Right lobe of liver (tissue), 4 donors: ENCODE data around the gene ANXA2.

Experiments
- POLR2A ChIP-seq: fragments of 450-650 bp; IDR thresholded peaks from one replicate; pipeline ENCODE4 v1.6.1; 2017; ENCODE audit warnings: antibody characterized with exemption, mild to moderate bottlenecking
- TF ChIP-seq, protein P1 (sequence below), 4 donors: fragments of 200-600 bp in 3 of 4; fragments of 450-650 bp in 1 of 4; IDR thresholded peaks; one replicate each; pipeline versions ENCODE4 v1.5.1 to v1.8.0; 2016 to 2022; ENCODE audit warnings: antibody characterized with exemption in 4 of 4, mild to moderate bottlenecking in 2 of 4
- donor health status: DM: no; HTN: no; CAD: no.
- donor health status: DM: no; HTN: no; CAD: no.
- donor health status: DM: no; HTN: yes; CAD: no.

GRCh38 chr15:60350108-60350507 lies 47.7 kb downstream of the ANXA2 start:
- TF ChIP-seq, protein P1, sequence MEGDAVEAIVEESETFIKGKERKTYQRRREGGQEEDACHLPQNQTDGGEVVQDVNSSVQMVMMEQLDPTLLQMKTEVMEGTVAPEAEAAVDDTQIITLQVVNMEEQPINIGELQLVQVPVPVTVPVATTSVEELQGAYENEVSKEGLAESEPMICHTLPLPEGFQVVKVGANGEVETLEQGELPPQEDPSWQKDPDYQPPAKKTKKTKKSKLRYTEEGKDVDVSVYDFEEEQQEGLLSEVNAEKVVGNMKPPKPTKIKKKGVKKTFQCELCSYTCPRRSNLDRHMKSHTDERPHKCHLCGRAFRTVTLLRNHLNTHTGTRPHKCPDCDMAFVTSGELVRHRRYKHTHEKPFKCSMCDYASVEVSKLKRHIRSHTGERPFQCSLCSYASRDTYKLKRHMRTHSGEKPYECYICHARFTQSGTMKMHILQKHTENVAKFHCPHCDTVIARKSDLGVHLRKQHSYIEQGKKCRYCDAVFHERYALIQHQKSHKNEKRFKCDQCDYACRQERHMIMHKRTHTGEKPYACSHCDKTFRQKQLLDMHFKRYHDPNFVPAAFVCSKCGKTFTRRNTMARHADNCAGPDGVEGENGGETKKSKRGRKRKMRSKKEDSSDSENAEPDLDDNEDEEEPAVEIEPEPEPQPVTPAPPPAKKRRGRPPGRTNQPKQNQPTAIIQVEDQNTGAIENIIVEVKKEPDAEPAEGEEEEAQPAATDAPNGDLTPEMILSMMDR (IDR thresholded peaks at IDR 0.05): no peak
- TF ChIP-seq POLR2A: no peak
